PC-3 (cell line): ENCODE data around the gene RAI14. TPM values are rescaled to one million over a fixed set of nuclear protein-coding genes. Genes with fewer than 3 reads are reported as not detected.

ENCODE experiments used
- ATAC-seq: fragments of 200-7000 bp; cut with Tn5 transposase; 2 replicates; pipeline ENCODE4 v1.9.1; 2020; ENCODE audit warnings: mild to moderate bottlenecking, moderate library complexity
- BruUV-seq: library from RNA; stranded (reverse); fragments of 400-500 nt; replicated peaks from 2 replicates; lab custom pipeline; 2021; lab: Mats Ljungman, UMichigan
- CTCF ChIA-PET: fragments of 300-600 bp; sonication (Branson Sonifier 250); formaldehyde crosslinking; loops from one replicate; lab custom pipeline; 2022; ENCODE audit warnings: antibody characterized with exemption; lab: Charles Lee
- POLR2A ChIA-PET: fragments of 300-600 bp; sonication (Branson Sonifier 250); formaldehyde crosslinking; loops from one replicate; lab custom pipeline; 2022; ENCODE audit warnings: antibody characterized with exemption; ENCODE audit not compliant: unreplicated experiment; lab: Charles Lee
- DNase-seq: peaks from one replicate; pipeline ENCODE4 v3.0.0-alpha.2; 2015
- H2AFZ ChIP-seq: fragments of 300-600 bp; sonication (generic); 2 replicates; pipeline ENCODE4 v1.6.0; 2016; ENCODE audit warnings: antibody characterized with exemption, low read length
- H3F3A ChIP-seq: fragments of 300-600 bp; sonication (generic); one replicate; pipeline ENCODE4 v1.6.0; 2017; ENCODE audit warnings: antibody characterized with exemption, low read length, control low read depth, mild to moderate bottlenecking; ENCODE audit not compliant: unreplicated experiment
- H3K27ac ChIP-seq: fragments of 300-600 bp; sonication (generic); 2 replicates; pipeline ENCODE4 v1.5.1; 2016; ENCODE audit warnings: mild to moderate bottlenecking, low read length
- H3K27me3 ChIP-seq: fragments of 300-600 bp; sonication (generic); 2 replicates; pipeline ENCODE4 v1.6.1; 2016; ENCODE audit warnings: low read length, mixed read lengths
- H3K36me3 ChIP-seq: fragments of 300-600 bp; sonication (generic); 2 replicates; pipeline ENCODE4 v1.6.1; 2016; ENCODE audit warnings: low read depth, mixed run types, low read length, mixed read lengths
- H3K4me1 ChIP-seq: fragments of 300-600 bp; sonication (generic); 2 replicates; pipeline ENCODE4 v1.5.1; 2016; ENCODE audit warnings: low read length; ENCODE audit not compliant: insufficient read depth
- H3K4me2 ChIP-seq: fragments of 300-600 bp; sonication (generic); 2 replicates; pipeline ENCODE4 v1.6.0; 2016; ENCODE audit warnings: low read length
- H3K4me3 ChIP-seq: fragments of 300-600 bp; sonication (generic); 2 replicates; pipeline ENCODE4 v1.5.1; 2016; ENCODE audit warnings: mild to moderate bottlenecking, low read length, mixed read lengths
- H3K79me2 ChIP-seq: fragments of 300-600 bp; sonication (generic); 2 replicates; pipeline ENCODE4 v1.6.1; 2017; ENCODE audit warnings: low read length, mixed read lengths
- H3K9ac ChIP-seq: fragments of 300-600 bp; sonication (generic); 2 replicates; pipeline ENCODE4 v1.6.0; 2016; ENCODE audit warnings: mild to moderate bottlenecking, low read length
- H3K9me2 ChIP-seq: fragments of 300-600 bp; sonication (generic); replicated peaks from 2 replicates; pipeline ENCODE4 v1.6.1; 2016; ENCODE audit warnings: mixed run types, low read length, mixed read lengths
- H3K9me3 ChIP-seq: fragments of 300-600 bp; sonication (generic); 2 replicates; pipeline ENCODE4 v1.6.1; 2016; ENCODE audit warnings: low read length, mixed read lengths
- H4K20me1 ChIP-seq: fragments of 300-600 bp; sonication (generic); 2 replicates; pipeline ENCODE4 v1.6.1; 2016; ENCODE audit warnings: low read length, mixed read lengths
- CTCF ChIP-seq: fragments of 300-600 bp; sonication (generic); conservative IDR thresholded peaks from 2 replicates; pipeline ENCODE4 v1.5.1; 2017; ENCODE audit warnings: antibody characterized with exemption, low read depth, mild to moderate bottlenecking, low read length
- EZH2 ChIP-seq: fragments of 300-600 bp; sonication (generic); IDR thresholded peaks from one replicate; pipeline ENCODE4 v1.6.1; 2017; ENCODE audit warnings: antibody characterized with exemption, mild to moderate bottlenecking, low read length; ENCODE audit not compliant: unreplicated experiment
- EZH2phosphoT487 ChIP-seq: fragments of 300-600 bp; sonication (generic); IDR thresholded peaks from 2 replicates; pipeline ENCODE4 v1.6.1; 2018; ENCODE audit warnings: mild to moderate bottlenecking, antibody characterized with exemption, low read length, borderline replicate concordance
- intact Hi-C: fragments of 100-400 bp; cut with micrococcal nuclease; formaldehyde crosslinking; loops from 2 replicates; pipeline ENCODE4 v1.9.0; 2023
- total RNA-seq: library from RNA; depleted of rRNA; stranded (reverse); fragments of >200 nt; gene quantifications from 2 replicates; pipeline ENCODE4 v1.2.3, GENCODE V29; 2014

The RAI14 gene
- total RNA-seq, 1 experiment from 2014 or later, result 73.5 TPM

- H3K9ac ChIP-seq, result no peak overlapping the region
- no peaks in the 10 kb centered on the region for H3F3A ChIP-seq
- H4K20me1 ChIP-seq, result no peaks in the 10 kb centered on the region
- TF ChIP-seq EZH2, result no peak
- no peak for TF ChIP-seq EZH2phosphoT487
- TF ChIP-seq CTCF, result no peak
- H3K9me2 ChIP-seq, result no peaks in the 10 kb centered on the region
- no peak overlapping the region for H3K4me3 ChIP-seq
- H3K9me3 ChIP-seq, result no peaks in the 10 kb centered on the region
- no peak overlapping the region for H3K4me2 ChIP-seq
- H3K27me3 ChIP-seq, result no peaks in the 10 kb centered on the region
- no peaks in the 10 kb centered on the region for H3K36me3 ChIP-seq
- no peaks in the 10 kb centered on the region for H3K79me2 ChIP-seq
- CTCF ChIA-PET, result no interaction called here
- peaks cover 4% of the 10 kb centered on the region; the same call in 1 of the 2 replicates for H3K4me1 ChIP-seq
- intact Hi-C loops, result no loop called here
- H3K27ac ChIP-seq, result no peak overlapping the region
- DNase-seq (no peak), ATAC-seq (no peak)
- BruUV-seq, result no TSS peak
- no peak overlapping the region for H2AFZ ChIP-seq
- POLR2A ChIA-PET, result no interaction called here
Measured at GRCh38 chr5:34625246-34625645, 30.9 kb upstream of the RAI14 start.

GRCh38 chr5:34626036-34626435, 30.1 kb upstream of the RAI14 start:
- ATAC-seq, result no peak; the same call in 1 of the 2 replicates
- 0 out of 2 replicates have a peak, but pooled peaks cover 2% of the 10 kb centered on the region for H3K9me3 ChIP-seq
- H3K79me2 ChIP-seq, result no peaks in the 10 kb centered on the region
- H2AFZ ChIP-seq, result no peak overlapping the region
- H3K27ac ChIP-seq, result no peak overlapping the region
- H3K4me2 ChIP-seq, result no peak overlapping the region
- H3K9ac ChIP-seq, result no peak overlapping the region
- no peaks in the 10 kb centered on the region for H3K9me2 ChIP-seq
- CTCF ChIA-PET, result no interaction called here
- peak; percentile 48 for DNase-seq
- no TSS peak for BruUV-seq
- no peaks in the 10 kb centered on the region for H3K36me3 ChIP-seq
- POLR2A ChIA-PET, result interaction anchor here (0.7 kb wide), 1 partner anchor 88 kb away, joined by 4 read pairs; no protein-coding TSS in a partner anchor
- intact Hi-C loops, result no loop called here
- H3K4me1 ChIP-seq, result peaks cover 4% of the 10 kb centered on the region; the same call in 1 of the 2 replicates
- H3F3A ChIP-seq, result no peaks in the 10 kb centered on the region
- TF ChIP-seq EZH2phosphoT487 (no peak), CTCF (no peak)
- H3K27me3 ChIP-seq, result no peaks in the 10 kb centered on the region
- no peak overlapping the region for H3K4me3 ChIP-seq
- H4K20me1 ChIP-seq, result no peaks in the 10 kb centered on the region

GRCh38 chr5:34626751-34627150, 29.4 kb upstream of the RAI14 start:
- H3F3A ChIP-seq, result no peaks in the 10 kb centered on the region
- no peak overlapping the region for H2AFZ ChIP-seq
- peaks cover 4% of the 10 kb centered on the region; the same call in 1 of the 2 replicates for H3K4me1 ChIP-seq
- H3K36me3 ChIP-seq, result no peaks in the 10 kb centered on the region
- TF ChIP-seq EZH2phosphoT487, result no peak
- TF ChIP-seq CTCF, result no peak
- no peak for TF ChIP-seq EZH2
- H4K20me1 ChIP-seq, result no peaks in the 10 kb centered on the region
- ATAC-seq (no peak), DNase-seq (no peak)
- H3K79me2 ChIP-seq, result no peaks in the 10 kb centered on the region
- 0 out of 2 replicates have a peak, but pooled peaks cover 4% of the 10 kb centered on the region for H3K9me3 ChIP-seq
- BruUV-seq, result no TSS peak
- H3K9ac ChIP-seq, result no peak overlapping the region
- no peaks in the 10 kb centered on the region for H3K27me3 ChIP-seq
- intact Hi-C loops, result no loop called here
- H3K4me2 ChIP-seq, result no peak overlapping the region
- H3K9me2 ChIP-seq, result no peaks in the 10 kb centered on the region
- no peak overlapping the region for H3K27ac ChIP-seq
- H3K4me3 ChIP-seq, result no peak overlapping the region
- POLR2A ChIA-PET, result interaction anchor here (0.7 to 0.9 kb wide), 2 partner anchors 87 to 201 kb away, joined by 3 to 4 read pairs; no protein-coding TSS in a partner anchor
- CTCF ChIA-PET, result no interaction called here
